HEK293T (cell line): ENCODE data around the gene SEC14L1.

Experiments used
- ARNT ChIP-seq: fragments of 450-650 bp; IDR thresholded peaks from 2 replicates; pipeline ENCODE4 v1.6.1; 2017; ENCODE audit warnings: mild to moderate bottlenecking
- ELF4 ChIP-seq: fragments of 450-650 bp; IDR thresholded peaks from 2 replicates; pipeline ENCODE4 v1.6.1; 2017; ENCODE audit warnings: antibody characterized with exemption
- FOXK2 ChIP-seq: fragments of 450-650 bp; IDR thresholded peaks from 2 replicates; pipeline ENCODE4 v1.6.1; 2016; ENCODE audit warnings: mild to moderate bottlenecking
- FOXM1 ChIP-seq: fragments of 450-650 bp; IDR thresholded peaks from 2 replicates; pipeline ENCODE4 v1.6.1; 2017; ENCODE audit warnings: mild to moderate bottlenecking, borderline replicate concordance
- HDGF ChIP-seq: fragments of 450-650 bp; IDR thresholded peaks from 2 replicates; pipeline ENCODE4 v1.6.1; 2017; ENCODE audit warnings: antibody characterized with exemption, borderline replicate concordance
- L3MBTL2 ChIP-seq: fragments of 450-650 bp; conservative IDR thresholded peaks from 2 replicates; pipeline ENCODE4 v1.6.1; 2016; ENCODE audit warnings: mild to moderate bottlenecking
- LEF1 ChIP-seq: fragments of 450-650 bp; IDR thresholded peaks from 2 replicates; pipeline ENCODE4 v1.6.1; 2017; ENCODE audit warnings: mild to moderate bottlenecking, borderline replicate concordance
- SP1 ChIP-seq: fragments of 450-650 bp; IDR thresholded peaks from 2 replicates; pipeline ENCODE4 v1.6.1; 2017
- SUZ12 ChIP-seq: fragments of 450-650 bp; IDR thresholded peaks from 2 replicates; pipeline ENCODE4 v1.6.1; 2016; ENCODE audit warnings: mild to moderate bottlenecking
- ZNF384 ChIP-seq: fragments of 450-650 bp; IDR thresholded peaks from 2 replicates; pipeline ENCODE4 v1.6.1; 2016
- TF ChIP-seq, protein P1 (sequence below): fragments of 450-650 bp; IDR thresholded peaks from 2 replicates; pipeline ENCODE4 v1.6.1; 2016

DNA sequence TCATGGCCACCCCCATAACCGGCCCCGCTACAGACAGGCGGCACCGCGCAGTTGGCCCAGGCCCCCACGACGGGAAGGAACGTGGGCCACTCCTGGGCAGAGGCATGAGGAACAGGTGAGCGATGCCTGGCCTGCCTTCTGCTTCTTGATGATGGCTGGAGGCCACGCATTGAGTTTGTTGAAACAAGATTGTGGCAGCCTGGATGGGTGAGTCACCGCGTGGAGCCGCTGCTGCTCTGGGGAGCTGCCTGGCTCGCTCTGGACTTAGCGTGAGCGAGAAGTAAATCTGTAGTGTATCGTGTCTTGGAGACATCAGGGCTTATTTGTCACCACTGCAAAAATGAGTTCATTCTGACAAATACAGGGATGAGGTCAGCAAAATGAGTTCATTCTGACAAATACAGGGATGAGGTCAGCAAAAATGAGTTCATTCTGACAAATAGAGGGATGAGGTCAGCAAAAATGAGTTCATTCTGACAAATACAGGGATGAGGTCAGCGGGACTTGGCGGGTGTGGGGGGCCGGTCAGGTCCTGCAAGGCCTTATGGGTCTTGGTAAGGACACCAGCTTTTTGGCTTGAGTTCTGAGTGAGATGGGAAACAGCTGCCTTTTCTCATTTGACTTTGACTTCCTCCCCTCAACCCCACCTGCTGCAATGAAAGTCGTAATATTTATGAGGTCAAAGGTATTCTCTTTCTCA, 93.0 kb downstream of the SEC14L1 start:
- TF ChIP-seq FOXM1 (no peak), ELF4 (no peak), ARNT (no peak), FOXK2 (no peak), L3MBTL2 (no peak), SP1 (no peak), ZNF384 (no peak), SUZ12 (no peak), LEF1 (no peak), HDGF (no peak)
- TF ChIP-seq, protein P1, sequence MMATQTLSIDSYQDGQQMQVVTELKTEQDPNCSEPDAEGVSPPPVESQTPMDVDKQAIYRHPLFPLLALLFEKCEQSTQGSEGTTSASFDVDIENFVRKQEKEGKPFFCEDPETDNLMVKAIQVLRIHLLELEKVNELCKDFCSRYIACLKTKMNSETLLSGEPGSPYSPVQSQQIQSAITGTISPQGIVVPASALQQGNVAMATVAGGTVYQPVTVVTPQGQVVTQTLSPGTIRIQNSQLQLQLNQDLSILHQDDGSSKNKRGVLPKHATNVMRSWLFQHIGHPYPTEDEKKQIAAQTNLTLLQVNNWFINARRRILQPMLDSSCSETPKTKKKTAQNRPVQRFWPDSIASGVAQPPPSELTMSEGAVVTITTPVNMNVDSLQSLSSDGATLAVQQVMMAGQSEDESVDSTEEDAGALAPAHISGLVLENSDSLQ, result no peak
